Smooth muscle cell of the umbilical artery (primary cell): Measurements from ENCODE around the gene COL21A1. TPM values are rescaled to one million over a fixed set of nuclear protein-coding genes. Genes with fewer than 3 reads are reported as not detected.

Experiments used
- total RNA-seq: library from RNA; depleted of rRNA; stranded (reverse); fragments of >200 nt; gene quantifications from 2 replicates; pipeline ENCODE4 v1.2.3, GENCODE V29; 2014

Gene COL21A1
- total RNA-seq, result 0.05 and 0.30 TPM in 2 replicates

DNA sequence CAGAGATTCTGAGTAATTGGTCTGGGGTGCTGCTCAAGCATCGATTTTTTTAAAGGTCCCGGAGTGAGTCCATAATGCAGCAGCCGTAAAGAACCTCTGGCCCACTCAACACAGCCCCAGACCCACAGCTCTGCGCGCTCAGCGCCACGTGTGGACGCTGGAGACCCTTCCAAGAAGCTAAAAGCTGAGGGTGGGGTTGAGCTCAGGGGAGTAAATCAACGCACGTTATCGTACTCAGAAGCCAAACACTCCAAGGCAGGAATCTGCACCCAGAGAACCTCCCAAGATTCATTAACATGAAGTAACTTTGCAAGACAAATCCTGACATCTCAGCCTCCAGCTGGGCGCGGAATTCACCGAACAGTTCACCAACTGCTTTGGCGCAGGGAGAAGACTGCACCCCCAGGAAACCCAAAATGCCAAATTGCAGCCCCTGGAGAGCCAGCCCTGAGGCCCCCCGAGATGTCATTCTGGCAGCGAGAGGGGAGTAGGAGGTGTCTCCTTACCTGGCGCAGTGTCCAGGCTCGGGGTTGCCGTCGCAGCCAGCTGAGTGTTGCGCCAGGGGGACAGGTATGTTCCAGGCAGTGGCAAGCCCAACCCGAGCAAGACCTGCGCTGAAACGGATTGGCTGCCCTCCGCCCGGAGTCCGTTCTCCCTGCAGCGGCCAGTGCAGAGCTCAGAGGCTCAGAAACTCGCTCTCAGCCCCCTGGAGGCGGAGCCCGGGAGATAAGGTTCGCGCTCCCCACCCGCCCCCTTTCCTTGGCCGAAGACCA, at the start of gene COL21A1:
Gene COL21A1 (minus strand): TSS at position 700 of the 773 bp plus-strand sequence. CDS start 64,962 bp downstream, outside the sequence.

